AG09309 (cell line): ENCODE results near the gene RHBG.

Source experiments
- DNase-seq: peaks from one replicate; pipeline ENCODE4 v3.0.0-alpha.2; 2010; ENCODE audit warnings: low read depth
- H3K4me3 ChIP-seq: 2 replicates; pipeline ENCODE4 v1.5.1; 2011; ENCODE audit warnings: mild to moderate bottlenecking, low read depth, low read length, moderate library complexity; ENCODE audit not compliant: control insufficient read depth
- TF ChIP-seq, protein P1 (sequence below): IDR thresholded peaks from 2 replicates; pipeline ENCODE4 v1.5.1; 2011; ENCODE audit warnings: mild to moderate bottlenecking, low read depth, low read length, inconsistent platforms; ENCODE audit not compliant: insufficient read depth, control insufficient read depth; ENCODE audit errors: missing control alignments

Gene RHBG

DNA sequence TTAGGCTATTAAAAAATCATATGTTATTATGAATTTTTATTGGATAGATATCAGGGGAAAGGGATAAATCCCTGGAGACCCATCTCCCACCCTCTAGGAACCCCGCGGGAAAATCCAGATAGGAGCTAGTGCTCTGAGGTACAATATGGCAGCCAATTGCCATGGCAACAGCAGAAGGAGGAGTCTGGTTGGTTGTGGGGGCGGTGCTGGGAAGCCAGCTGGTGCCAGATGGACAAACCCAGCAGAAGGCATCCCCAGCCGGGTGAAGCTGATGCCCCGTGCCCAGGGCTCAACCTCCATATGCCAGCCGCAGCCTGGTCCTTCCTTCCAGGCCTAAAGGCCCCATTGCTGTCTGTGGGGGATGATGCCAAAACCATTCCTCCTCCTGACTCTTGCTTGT is 38.3 kb downstream of the RHBG start:
- no peak overlapping the region for H3K4me3 ChIP-seq
- DNase-seq = no peak
- TF ChIP-seq, protein P1, sequence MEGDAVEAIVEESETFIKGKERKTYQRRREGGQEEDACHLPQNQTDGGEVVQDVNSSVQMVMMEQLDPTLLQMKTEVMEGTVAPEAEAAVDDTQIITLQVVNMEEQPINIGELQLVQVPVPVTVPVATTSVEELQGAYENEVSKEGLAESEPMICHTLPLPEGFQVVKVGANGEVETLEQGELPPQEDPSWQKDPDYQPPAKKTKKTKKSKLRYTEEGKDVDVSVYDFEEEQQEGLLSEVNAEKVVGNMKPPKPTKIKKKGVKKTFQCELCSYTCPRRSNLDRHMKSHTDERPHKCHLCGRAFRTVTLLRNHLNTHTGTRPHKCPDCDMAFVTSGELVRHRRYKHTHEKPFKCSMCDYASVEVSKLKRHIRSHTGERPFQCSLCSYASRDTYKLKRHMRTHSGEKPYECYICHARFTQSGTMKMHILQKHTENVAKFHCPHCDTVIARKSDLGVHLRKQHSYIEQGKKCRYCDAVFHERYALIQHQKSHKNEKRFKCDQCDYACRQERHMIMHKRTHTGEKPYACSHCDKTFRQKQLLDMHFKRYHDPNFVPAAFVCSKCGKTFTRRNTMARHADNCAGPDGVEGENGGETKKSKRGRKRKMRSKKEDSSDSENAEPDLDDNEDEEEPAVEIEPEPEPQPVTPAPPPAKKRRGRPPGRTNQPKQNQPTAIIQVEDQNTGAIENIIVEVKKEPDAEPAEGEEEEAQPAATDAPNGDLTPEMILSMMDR = no peak

DNA sequence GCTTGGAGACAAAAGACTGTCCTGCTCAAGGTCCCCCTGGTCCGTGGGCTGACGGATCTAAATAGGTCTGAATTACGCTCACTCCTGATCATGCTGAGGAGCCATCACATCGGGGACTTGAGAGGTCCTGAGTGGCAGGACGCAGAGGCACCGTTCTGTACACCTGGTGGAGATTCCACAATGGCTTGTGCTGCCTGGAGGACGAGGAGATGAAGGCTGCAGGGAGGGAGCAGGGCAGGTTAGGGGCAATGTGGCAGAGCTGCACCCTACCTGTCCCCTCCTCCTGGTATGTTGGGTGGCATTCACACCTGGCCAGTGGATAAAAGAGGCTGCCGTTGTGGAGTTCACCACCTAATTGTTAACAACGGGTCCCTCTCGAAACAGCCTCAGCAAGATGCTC is 38.7 kb downstream of the RHBG start:
- DNase-seq = no peak
- TF ChIP-seq, protein P1 = no peak
- no peak overlapping the region for H3K4me3 ChIP-seq

DNA sequence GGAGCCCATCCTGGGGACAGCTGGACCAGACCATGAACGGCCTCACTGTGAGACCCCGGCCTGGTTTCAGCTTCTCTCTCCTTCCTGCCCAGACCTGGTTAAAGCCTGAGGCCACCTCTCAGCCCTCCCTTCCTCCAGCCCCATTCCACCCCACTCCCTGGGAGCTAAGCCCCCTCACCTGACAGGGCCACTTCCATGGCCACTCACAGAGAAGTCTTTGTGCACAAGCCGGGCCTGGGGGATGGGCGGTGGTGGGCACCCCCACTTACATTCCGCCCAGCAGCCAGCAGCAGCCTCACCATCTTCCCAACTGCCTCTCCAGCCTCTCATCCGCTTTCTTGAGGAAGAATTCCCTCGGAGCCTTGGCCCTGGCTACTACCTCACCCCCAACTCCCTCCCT is 40.4 kb downstream of the RHBG start:
- DNase-seq = no peak
- no peak overlapping the region for H3K4me3 ChIP-seq
- TF ChIP-seq, protein P1 = no peak

DNA sequence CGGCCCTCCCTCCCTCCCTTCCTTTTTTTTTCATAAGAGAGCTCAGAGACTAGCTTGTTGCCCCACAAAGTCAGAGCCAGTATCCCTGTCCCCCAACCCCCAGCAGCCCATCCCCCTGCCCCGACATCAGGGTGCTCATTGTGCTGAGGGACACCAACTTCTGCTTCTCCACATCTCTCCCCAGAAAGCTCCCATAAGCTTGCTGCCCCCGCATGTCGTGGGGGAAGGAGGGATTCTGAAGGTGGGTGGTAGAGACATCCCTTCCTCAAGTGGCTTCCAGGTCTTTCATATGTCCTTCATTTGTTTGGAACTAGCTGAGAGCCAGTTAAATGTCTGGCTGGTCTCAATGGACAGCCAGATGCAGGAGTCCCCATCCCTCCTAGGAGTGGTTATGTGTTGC is 41.2 kb downstream of the RHBG start:
- TF ChIP-seq, protein P1 = no peak

DNA sequence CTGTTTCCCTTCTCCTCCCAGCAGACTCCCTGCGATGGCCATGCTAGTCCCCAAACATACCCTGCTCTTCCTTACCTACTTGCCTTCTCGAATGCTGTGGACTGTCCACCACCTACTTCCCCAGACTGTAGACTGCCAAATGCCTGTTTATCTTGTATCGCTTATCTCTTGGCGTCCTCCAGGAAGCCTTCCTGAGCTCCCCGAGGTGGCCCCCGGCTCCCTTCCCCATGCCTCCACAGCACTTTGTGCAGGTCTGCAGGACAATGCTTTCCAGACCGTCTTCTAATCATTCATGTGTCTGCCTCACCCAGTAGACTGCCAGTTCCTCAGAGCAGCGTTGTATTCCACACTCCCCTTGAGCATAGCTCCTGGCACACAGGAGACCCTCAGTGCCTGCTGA is 41.7 kb downstream of the RHBG start:
- TF ChIP-seq, protein P1 = no peak
- H3K4me3 ChIP-seq = no peak overlapping the region
- no peak for DNase-seq

More for the DNA sequence above, 41.2 kb downstream of the RHBG start:
- DNase-seq = no peak
- no peak overlapping the region for H3K4me3 ChIP-seq

DNA sequence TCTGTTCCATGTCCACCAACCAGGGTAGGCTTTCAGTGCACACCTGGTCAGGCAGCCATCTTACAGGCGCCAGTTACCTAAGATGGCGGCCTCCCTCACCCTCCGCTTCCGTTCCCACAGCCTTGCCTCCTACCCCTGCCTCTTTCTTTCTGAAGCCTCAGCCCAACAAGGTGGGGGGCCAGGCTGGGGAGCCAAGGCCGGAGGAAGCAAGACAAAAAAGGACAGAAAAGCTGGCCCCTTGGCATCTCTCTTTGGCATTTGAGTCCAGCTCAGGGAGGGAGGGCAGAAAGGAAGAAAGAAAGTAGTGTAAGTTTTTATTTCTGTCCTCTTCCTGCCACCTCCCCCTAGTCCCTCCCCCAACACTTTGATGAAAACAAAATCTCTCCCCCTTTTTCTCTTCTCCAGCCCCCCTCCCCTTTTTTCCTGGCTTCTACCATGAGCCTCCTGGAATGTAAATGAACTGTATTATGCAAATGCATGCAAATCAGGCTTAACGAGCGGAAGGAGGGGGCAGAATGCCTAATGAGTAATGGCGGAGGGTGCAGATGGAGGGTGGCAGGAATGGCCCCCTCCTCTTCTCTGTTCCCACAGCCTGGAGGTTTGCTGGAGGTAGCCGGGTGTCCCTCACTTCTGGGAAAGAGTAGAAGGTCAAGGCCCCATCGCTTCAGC is 43.8 kb downstream of the RHBG start:
- DNase-seq = no peak
- H3K4me3 ChIP-seq = no peak overlapping the region
- TF ChIP-seq, protein P1 = no peak
